NCI-H446 (cell line): ENCODE measurements around the gene ETFA.
"Not testable (repeated sequence)": the region's sequence is repeated elsewhere in the genome, so short reads cannot be mapped to it uniquely, and the experiment has no call there.

Experiments
- DNase-seq, 2 experiments: peaks; one replicate each; lab custom pipeline; 2025; lab: John Stamatoyannopoulos, UW

The ETFA gene

DNA sequence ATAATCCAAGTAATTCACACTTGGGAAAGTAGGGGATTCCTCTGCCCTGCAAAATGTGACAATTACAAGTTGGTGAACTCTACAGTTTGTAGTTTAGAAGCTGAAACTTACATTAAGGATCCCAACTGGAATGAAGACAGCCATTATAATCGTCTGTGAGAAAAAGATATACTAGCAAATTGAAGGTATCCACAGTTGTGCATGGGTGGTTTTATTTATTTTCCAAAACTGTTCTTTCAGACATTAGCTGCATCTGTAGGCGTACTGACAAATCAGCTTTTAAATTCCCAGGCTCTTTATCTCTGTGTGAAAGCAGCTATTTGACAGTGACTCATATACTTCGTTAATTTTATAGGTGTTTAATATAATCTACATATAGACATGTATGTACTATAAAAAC, 12.8 kb upstream of the ETFA start:
- no peak for DNase-seq

DNA sequence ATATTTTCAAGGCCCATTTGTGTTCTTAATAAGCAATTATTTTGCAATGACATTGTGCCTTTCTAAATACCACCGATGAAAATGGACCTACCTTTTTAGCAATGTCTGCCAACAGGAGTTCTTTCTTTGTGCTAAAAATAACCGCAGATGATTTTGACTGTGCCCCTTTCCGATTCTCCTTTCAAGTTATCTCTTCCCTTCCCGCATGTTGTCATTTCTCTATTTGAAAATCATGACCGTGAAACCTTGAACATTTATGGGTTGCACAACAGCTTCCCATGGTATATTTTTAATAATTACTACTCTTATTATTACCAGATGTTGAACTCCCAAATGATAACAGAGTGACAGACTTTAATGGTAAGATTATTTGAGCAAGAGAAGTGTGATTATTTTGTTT, 10.3 kb upstream of the ETFA start:
- no peak for DNase-seq

DNA sequence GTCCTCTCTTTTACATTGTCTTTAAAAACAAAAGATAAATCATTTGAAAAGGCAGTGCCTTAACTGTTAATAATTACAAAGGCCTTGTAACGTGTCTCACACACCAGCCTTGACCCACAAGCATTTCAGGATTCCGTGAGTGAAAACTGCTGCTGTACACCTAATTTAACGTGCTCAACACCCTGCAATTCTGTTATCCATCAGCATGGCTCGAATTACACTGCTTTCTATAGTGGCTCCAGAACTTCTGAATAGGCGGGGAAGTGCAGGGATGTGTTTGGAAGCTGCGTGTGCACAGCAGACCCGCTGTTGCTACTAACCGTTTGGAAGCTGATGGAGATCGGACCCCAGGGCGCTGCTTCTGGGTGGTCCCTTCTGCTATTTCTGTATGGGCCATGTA, 9.9 kb upstream of the ETFA start:
- no peak for DNase-seq

DNA sequence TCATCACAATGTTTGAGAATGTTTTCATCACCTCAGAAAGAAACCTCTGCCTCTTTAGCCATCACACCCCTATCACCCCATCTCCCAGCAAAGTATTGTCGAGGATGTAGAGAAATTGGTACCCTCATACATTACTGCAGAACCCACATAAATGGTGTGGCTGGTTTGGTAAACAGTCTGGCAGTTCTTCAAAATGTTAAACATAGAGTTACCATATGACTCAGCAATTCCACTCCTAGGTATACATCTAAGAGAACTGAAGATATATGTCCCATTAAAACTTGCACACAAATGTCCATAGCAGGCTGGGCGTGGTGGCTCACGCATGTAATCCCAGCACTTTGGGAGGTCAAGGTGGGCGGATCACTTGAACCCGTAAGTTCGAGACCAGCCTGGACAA, 8.7 kb upstream of the ETFA start:
- DNase-seq, result no peak

DNA sequence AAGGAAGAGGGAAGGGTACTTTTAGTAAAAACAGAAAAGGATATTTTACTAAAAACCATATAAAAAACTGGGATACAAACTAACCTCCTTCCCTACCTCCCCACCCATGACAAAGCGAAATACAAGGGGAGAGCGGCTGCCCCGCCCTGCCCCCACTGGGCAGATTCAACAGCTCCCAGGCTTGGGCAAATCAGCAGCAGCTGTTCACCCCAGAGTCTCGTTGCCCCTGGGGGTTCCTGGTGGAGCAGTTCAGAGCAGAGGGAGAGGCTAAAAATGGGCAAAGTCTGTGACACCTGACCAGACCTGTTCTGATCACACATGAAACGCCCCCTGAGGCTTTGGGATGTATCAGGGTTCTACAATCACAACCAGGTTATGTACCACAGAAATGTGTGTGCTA, 2.5 kb upstream of the ETFA start:
- DNase-seq, result no peak

DNA sequence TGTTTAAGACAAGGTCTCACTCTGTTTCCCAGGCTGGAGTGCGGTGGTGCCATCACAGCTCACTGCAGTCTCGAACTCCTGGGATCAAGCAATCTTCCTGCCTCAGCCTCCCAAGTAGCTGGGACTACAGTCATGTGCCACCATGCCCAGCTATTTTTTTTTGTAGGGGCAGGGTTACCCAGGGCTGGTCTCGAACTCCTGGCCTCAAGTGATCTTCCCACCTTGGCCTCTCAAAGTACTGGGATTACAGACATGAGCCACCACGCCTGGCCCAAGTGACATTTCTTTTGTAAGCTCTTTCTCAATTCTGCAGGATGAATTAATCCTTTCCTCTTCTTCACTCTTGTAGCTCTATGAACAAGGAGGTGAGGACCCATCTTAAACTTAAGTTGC, 1.9 kb upstream of the ETFA start:
- DNase-seq, result not testable (repeated sequence)

DNA sequence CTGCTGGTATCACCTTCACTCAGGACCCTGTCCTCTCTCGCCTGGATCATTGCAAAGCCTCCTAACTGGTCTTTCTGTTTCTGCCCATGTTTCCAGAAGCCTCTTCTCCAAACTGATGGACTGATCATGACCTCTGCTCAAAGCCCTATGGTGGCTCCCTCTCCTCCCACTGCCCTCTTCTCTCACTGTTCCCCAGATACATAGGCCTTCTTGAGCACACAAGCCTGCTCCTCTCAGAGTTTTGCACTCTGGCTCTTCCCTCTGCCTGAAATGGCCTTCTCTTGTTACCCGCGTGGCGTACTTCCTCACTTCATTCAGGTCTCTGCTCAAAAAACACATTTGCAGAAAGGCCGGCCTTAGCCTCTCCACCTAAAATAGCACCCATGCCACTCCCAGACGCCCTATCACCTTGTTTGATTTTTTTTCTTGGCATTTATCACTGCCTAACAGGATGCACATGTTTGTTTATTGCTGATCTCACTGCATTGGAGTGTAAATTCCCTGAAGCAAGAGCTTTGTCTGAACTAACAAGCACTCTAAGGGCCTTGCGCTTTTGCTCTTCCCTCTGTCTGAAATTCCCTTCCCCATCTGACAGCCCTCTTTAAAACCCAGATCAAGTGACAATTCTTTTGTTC, 1.4 kb upstream of the ETFA start:
- DNase-seq, result no peak

DNA sequence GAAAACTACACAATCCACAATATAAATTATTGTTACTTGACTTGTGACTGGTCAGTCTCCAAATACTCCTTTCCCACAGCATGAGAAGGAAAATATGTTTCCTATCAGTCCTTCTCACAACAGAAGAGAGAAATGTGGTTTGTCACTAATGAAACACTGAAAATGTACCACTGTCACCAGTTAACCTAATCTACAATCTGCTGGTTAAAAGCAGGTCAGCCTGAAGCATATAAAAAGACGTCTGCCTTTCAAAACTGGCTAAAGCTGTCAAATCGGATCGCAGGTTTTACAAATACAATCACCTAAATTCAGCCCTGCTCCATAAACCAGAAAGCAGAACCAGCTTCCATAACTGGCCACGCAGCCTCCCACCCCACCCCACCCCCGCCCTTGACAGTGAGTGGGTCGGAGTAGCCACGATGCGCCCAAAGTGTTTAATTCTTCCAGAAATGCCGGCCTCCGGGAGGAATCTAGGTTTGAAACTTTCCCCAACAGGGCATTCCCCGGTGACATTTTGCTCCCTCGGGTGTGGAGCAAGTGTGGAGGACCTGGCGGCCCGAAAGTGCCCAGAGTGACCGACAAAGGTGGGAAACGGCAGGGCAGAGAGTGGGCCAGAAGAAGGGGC, 682 bp downstream of the ETFA start:
- DNase-seq, result no peak

DNA sequence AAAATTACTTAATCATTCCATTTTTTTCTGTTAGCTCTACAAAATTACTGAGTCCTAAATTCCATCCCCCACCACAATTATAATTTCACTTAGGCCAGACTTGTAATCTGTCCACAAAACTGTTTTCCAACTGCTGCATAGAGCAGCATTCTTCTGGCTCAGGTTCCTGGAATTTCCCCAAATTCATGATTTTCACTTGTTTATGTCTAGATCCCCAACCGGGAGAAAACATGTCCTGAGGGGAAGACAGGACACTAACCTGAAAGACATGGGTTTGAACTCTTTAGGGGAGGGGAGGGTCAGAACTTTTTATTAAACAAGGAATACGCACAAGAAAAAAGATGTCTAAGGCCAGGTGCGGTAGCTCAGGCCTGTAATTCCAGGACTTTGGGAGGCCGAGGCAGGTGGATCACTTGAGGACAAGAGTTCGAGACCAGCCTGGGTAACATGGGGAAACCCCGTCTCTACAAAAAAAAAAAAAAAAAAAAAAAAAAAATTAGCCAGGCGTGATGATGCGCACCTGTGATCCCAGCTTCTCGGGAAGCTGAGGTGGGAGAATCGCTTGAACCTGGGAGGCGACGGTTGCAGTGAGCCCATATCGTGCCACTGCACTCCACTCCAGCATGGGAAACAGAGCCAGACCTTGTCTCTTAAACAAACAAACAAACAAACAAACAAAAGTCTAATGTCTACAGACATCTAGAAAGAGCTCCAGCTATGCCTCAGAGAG, 1.5 kb downstream of the ETFA start:
- DNase-seq, result peak in 1 of 2 experiments; percentile 53

DNA sequence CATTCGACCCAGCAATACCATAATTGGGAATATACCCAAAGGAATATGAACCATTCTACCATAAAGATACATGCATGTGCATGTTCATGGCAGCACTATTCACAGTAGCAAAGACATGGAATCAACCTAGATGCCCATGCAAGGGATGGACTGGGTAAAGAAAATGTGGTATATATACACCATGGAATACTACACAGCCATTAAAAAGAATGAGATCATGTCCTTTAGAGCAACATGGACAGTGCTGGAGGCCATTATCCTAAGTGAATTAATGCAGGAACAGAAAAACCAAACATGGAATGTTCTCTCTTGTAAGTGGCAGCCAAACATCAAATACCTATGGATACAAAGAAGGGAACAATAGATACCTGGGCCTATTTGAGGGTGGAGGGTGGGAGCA, 7.4 kb downstream of the ETFA start:
- no peak for DNase-seq

DNA sequence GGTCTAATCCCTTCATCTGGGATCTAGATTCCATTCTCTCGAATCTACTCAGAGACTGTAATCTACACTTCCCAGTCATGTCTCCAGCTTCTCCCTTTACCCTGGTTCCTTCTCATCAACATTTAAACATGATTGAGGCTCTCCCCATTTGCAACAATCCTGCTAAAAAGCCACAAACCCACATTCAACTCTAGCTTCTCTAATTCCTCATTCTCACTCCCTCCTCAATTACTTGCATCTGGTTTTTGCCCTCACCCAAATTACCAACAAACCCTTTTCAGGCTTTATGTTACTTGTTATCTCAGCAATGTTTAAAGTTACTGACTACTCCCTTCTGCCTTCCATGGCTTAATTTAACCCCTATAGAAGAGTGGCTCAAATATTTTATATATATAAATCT, 11.5 kb downstream of the ETFA start:
- no peak for DNase-seq

DNA sequence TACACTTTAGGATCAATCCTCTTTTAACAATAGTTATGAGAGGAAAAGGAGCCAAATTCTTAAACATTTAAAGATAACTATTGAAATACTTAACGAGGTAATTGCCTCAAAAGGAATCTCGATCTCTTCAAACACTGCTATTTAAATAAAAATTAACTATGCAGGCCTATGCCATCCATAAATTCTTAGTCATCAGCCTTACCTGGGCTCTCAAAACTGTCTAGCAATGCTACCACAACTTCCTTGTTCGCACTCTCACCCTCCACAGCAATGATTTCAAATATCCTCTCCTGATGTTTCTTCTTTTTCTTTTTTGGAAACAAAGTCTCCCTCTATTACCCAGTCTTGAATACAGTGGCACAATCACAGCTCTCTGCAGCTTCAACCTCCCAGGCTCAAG, 12.3 kb downstream of the ETFA start:
- DNase-seq, result no peak

DNA sequence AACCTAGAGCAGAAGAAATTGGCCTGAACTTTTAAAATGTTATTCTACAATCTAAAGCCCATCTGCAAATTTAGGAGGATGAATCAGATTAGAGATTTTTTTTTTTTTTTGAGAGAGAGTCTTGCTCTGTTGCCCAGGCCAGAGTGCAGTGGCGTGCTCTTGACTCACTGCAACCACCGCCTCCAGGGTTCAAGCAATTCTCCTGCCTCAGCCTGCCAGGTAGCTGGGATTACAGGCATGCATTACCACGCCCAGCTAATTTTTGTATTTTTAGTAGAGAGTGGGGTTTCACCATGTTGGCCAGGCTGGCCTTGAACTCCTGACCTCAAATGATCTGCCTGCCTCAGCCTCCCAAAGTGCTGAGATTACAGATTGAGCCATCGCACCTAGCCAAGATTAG, 13.3 kb downstream of the ETFA start:
- DNase-seq, result not testable (repeated sequence)

DNA sequence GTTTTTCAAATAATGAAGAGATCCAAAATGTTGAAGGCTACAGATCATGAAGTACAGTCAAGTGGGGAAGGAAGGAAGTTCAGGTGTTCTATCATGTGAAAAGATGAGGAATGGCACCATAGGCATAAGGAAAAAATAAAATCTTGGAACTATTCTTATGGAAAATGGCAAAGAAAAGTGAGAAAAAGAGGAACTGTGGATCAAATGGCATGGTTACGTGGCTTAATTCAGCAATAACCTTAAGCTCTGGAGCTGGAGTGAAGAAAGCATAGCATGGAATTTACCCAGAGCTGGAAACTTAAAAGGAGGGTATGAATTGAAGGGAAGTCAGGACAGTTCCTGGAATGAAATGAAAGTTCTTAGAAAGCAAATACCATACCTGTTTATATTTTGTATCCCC, 14.4 kb downstream of the ETFA start:
- DNase-seq, result no peak

DNA sequence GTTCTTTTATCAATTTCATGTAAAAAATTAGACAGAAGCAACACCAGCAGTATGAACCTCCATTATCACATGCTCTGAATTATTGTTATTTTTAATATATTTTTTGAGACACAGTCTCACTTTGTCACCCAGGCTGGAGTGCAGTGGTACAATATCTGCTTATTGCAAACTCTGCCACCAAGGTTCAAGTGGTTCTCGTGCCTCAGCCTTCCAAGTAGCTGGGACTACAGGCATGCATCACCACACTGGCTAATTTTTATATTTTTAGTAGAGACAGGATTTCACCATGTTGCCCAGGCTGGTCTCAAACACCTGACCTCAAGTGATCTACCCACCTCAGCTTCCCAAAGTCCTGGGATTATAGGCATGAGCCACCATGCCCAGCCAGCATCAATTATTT, 16.8 kb downstream of the ETFA start:
- not testable (repeated sequence) for DNase-seq

DNA sequence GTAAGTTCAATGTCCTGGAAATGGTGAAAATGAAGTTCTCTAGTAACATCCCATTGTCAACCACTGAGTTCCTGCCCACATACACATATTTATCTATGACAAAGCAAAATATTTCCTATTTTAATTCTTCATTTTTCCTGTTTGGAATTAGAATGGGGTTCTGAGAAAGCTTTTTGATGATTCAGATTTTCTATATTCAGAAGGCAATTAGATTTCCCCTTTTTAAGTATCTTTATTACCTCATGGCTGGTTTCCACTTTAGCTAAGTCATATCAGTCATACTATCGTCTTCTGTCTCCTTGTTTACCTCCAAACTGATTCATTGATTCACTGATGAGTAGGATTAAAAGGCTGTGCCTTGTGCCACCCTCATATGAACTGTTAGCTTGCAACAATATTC, 17.9 kb downstream of the ETFA start:
- no peak for DNase-seq

DNA sequence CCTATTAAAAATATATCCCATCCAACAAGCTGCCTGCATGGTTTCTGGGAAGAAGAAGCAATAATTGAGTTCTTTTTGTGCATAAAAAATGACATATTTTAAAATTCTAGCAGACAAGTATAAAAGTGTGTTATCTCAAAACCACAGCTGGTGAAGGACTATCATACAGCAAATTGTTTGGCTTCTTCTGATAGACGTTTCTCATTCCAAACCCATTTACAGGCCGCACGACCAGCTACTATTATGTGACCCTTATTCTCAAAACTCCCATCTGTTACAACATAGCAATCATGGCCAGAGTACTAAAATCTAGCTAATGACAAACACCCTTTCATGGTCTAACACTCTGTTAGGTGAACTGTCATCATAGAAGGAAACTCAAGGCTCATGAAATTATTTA, 21.7 kb downstream of the ETFA start:
- DNase-seq, result no peak

DNA sequence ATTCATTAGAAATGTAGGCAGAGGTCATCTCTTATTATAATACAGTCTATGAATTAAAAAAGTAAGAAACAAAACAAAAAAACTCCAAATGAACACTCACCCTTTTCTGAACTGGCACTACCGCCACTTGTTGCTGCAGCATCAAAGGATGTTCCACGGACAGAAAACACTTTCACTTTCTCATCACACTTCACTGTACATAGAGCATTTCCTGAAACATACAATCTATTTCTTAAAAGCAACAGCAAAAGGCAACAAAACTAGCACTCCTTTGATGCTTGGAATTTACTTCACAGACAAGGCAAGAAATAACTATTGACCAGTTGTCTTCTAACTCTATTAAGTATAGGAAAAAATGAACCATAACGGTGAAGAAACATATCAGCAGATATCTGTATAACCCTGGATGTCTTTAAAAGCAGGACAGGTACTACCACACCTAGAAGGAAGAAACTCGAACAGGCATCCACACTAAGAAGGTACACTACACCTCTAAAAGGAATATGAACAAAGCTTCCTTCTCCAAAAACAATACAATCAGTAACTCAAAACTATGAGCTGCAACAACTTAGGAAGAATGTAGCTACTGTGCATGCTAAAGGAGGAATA, 24.9 kb downstream of the ETFA start:
- no peak for DNase-seq

DNA sequence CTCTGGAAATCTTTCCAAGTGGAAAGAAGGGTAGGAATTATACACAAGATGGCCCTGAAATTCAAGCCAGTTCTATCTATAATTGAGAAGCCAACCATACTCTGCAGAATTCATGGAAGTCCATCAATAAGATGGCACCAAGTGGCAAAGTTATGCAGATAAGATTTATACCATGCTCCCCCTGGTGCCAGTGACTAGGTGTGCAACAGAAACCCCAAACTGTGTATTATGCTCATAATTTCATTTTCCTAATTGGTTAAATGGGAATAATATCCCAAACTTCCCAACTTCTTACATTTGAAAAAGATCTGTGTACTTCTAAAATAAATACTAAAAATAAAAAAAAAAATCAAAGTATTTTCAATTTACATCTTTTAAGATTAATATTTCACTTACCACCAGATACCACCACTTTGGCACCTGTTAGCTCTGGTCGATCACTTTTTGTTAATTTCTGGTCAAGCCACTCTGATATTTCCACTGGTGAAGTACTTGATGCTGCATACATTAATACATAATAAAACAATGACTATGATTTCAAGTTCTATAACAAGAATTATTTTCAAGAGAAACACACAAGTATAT, 25.9 kb downstream of the ETFA start:
- peak in 1 of 2 experiments; percentile 4 for DNase-seq

DNA sequence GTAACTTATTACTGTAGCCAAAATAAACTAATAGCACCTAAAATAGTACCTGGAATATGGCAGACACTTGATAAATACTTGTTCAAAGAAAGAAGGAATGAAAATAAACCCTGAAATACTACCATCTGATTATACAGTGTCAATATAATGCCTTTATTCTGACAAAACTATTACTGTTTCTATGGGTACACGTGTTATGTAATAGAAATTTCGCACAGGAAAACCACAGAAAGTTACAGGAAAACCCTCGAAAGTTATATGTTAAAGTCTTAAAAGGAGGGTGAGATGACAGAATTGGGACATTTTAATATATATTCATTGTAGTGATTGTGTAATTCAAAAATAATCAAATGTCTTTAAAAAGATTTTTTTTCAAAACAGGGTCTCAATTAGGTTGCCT, 28.8 kb downstream of the ETFA start:
- DNase-seq, result no peak

DNA sequence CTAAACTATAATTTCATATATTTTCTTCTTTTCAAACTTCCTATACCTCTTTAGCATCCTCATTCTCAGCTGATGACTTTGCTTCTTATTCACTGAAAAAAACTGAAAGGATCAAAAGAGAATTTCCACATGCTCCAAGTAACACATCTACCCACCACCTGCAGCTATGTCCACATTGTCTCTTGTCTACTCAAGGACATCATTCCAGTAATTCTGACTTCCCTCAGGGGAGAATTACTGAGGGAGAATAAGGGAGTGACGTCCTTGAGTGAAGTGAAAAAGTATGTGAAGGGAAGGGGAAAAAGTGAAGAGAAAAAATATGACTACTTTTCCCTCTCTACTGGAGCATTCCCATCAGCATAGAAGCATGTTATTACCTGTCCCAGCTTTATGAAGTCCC, 32.6 kb downstream of the ETFA start:
- DNase-seq, result no peak

DNA sequence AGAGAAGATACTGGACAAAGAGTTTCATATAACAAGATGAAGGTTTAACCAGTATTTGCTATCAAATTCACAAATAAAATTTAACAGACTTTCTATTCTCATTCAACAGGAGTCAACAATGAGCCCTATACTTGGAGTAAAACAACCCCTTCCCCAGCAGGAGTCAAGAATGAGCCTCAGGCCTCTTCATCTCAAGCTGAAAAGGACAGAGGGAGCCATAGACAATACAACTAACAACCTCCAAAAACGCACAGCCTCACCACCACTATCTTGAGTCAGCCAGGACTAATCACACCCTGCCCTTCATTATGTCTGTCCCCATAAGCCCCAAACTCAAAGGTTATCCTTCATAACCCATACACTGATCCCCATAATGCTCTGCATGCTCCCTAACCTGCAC, 36.4 kb downstream of the ETFA start:
- DNase-seq, result no peak

DNA sequence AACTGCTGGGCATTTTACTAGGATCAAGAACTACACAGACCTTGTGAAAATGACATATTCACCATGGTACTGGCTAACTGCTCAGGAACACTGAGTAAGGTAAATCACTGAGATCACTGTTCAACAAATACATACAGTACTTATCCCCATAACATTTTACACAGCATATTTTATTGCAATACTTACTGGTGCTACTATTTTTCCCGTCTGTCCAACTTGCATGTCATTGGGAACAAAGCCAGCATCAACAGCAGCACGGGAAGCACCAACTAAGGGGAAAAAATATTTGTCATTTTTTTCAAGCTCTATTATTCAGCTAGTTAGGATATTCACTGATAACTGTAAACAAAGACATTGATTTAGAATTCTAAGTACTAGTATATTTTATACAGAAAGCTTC, 37.0 kb downstream of the ETFA start:
- peak in 1 of 2 experiments; percentile 3 for DNase-seq
